Activated T-helper 1 cell treated with anti-CD3 and anti-CD28 coated beads, Interleukin-12 subunit alpha, Interleukin-12 subunit beta, Interleukin-2, Interleukin-4 antibody, amounts not matched to agents 30 ng/mL and 10 ng/mL and 1 ng/mL, durations not matched to agents 14 hours and 24 hours and 36 hours (primary cell): ENCODE results near the gene GSE1. TPM values are rescaled to one million over a fixed set of nuclear protein-coding genes. Genes with fewer than 3 reads are reported as not detected.

ENCODE experiments used
- DNase-seq: peaks from one replicate; pipeline ENCODE4 v3.0.0; 2021; ENCODE audit warnings: low spot score
- H3K27ac Mint-ChIP-seq: one replicate; pipeline ENCODE4 v1.8.0; 2021; ENCODE audit warnings: mild to moderate bottlenecking, mixed read lengths
- H3K27me3 Mint-ChIP-seq: one replicate; pipeline ENCODE4 v1.8.0; 2022; ENCODE audit warnings: mild to moderate bottlenecking, moderate library complexity, mixed read lengths; ENCODE audit not compliant: insufficient read depth
- H3K36me3 Mint-ChIP-seq: one replicate; pipeline ENCODE4 v1.8.0; 2021; ENCODE audit warnings: low read depth, mixed read lengths
- H3K4me1 Mint-ChIP-seq: one replicate; pipeline ENCODE4 v1.8.0; 2021; ENCODE audit warnings: low read depth, mixed read lengths
- H3K4me3 Mint-ChIP-seq: one replicate; pipeline ENCODE4 v1.8.0; 2021; ENCODE audit warnings: mild to moderate bottlenecking, moderate library complexity, mixed read lengths
- H3K9me3 Mint-ChIP-seq: one replicate; pipeline ENCODE4 v1.8.0; 2021; ENCODE audit warnings: mixed read lengths
- intact Hi-C: fragments of 100-400 bp; cut with micrococcal nuclease; formaldehyde crosslinking; loops from one replicate; pipeline ENCODE4 v1.15.1; 2024
- total RNA-seq: library from RNA; stranded (reverse); gene quantifications from 2 replicates; pipeline ENCODE4 v1.2.3, GENCODE V29; 2022

The GSE1 gene
- total RNA-seq, 1 donor from 2014 or later = 35.2 TPM

GRCh38 chr16:85696781-85697180 is 83.7 kb downstream of the GSE1 start:
- Mint-ChIP-seq H3K36me3 (no peaks in the 10 kb centered on the region), H3K9me3 (no peaks in the 10 kb centered on the region), H3K27me3 (peaks cover 9% of the 10 kb centered on the region), H3K4me1 (no peaks in the 10 kb centered on the region), H3K27ac (no peak overlapping the region), H3K4me3 (no peak overlapping the region)
- intact Hi-C loops = no loop called here
- no peak for DNase-seq

DNA sequence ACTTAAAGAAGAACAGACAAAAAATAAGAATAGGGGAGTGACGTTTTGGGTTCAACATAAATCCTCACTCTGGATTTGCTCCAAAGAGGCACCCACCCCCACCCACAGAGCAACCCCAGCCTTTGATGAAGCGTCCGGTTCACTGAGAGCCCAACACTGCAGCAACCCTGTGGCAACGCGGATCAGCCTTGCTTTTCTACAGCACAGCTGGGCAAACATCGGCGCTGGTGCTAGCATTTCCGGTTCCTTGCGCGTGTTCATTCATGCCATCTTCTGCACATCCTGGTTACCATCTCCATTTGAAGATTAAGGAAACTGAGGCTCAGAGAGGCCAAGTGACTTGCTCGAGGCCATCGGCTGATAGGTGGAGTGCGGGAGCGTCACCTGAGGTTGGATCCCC is 84.3 kb downstream of the GSE1 start:
- no peak for DNase-seq
- H3K4me3 Mint-ChIP-seq = no peak overlapping the region
- intact Hi-C loops = no loop called here
- no peaks in the 10 kb centered on the region for H3K4me1 Mint-ChIP-seq
- H3K36me3 Mint-ChIP-seq = no peaks in the 10 kb centered on the region
- no peaks in the 10 kb centered on the region for H3K9me3 Mint-ChIP-seq
- no peak overlapping the region for H3K27ac Mint-ChIP-seq
- peaks cover 10% of the 10 kb centered on the region for H3K27me3 Mint-ChIP-seq

DNA sequence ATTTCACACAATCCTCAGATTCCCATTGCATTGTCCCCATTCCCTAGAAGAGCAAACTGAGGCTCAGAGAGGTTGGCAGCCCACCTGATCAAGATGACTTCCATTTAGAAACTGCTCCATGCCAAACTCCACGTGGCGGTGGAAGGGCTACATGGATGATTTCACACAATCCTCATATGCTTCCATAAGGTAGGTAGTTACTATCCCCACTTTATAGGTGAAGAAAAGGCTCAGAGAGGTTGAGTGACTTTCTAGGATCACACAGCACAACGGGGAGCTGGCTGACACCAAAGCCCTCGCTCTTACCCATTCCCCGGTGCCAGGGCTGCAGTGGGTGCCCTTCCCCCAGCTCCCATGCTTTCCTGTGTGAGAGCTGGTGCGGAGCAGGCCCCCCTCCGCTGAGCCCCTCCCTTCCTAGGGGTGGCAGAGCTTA is 85.4 kb downstream of the GSE1 start:
- intact Hi-C loops = no loop called here
- Mint-ChIP-seq H3K27ac (no peak overlapping the region), H3K4me1 (no peaks in the 10 kb centered on the region), H3K36me3 (no peaks in the 10 kb centered on the region), H3K4me3 (no peak overlapping the region), H3K27me3 (peaks cover 14% of the 10 kb centered on the region), H3K9me3 (no peaks in the 10 kb centered on the region)
- no peak for DNase-seq

DNA sequence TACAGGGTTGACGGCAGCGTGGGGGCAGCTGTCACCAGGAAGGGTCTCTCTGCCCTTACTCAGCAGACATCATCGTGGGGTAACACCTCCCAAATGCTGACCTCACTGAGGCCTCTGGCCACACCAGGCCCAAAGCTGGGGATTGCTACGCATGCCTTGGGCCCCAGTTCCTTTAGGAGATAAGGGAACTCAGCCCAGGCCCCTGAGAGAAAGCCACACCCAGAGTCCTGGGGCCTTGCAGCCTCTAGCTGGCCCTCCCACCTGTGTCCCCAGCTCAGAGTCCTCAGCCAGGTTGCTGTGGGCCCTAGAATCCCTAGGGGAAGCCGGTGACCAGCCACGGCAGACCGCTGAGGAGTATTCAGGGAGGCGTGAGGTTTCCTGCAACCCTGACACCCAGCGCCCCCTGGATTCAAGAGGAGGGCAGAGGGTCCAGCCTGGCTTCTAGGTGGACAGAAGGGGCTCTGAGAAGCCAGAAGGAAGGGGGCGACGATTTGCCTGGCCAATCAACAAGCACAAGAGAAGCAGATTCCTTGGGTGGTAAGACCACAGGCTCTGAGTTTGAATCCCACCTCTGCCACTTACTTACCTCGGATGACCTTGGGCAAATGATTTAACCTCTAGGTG is 85.9 kb downstream of the GSE1 start:
- peaks cover 14% of the 10 kb centered on the region for H3K27me3 Mint-ChIP-seq
- intact Hi-C loops = no loop called here
- H3K27ac Mint-ChIP-seq = no peak overlapping the region
- no peaks in the 10 kb centered on the region for H3K4me1 Mint-ChIP-seq
- no peak overlapping the region for H3K4me3 Mint-ChIP-seq
- H3K36me3 Mint-ChIP-seq = no peaks in the 10 kb centered on the region
- no peaks in the 10 kb centered on the region for H3K9me3 Mint-ChIP-seq
- DNase-seq = no peak

DNA sequence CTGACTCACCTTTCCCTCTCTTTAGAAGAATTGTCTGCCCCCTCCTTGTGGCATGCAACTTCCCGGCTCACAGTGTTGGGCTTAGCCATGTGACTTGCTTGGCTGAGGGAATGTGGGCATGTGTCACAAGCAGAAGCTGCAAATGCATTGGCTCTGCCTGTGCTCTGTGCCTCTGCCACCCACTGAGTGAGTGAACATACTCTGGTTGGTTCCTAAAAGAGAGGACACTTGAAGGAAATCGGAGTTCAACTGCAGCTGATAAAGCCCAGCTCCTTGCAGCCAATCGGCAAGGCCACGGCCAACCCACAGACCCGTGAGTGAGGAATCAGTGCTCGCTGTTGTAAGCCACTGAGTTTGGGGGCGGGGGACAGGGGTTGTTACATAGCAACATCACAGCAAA is 86.5 kb downstream of the GSE1 start:
- peaks cover 12% of the 10 kb centered on the region for H3K27me3 Mint-ChIP-seq
- H3K36me3 Mint-ChIP-seq = no peaks in the 10 kb centered on the region
- no peaks in the 10 kb centered on the region for H3K9me3 Mint-ChIP-seq
- no peak for DNase-seq
- intact Hi-C loops = no loop called here
- no peaks in the 10 kb centered on the region for H3K4me1 Mint-ChIP-seq
- no peak overlapping the region for H3K27ac Mint-ChIP-seq
- no peak overlapping the region for H3K4me3 Mint-ChIP-seq

- Mint-ChIP-seq H3K4me3 (no peak overlapping the region), H3K36me3 (no peaks in the 10 kb centered on the region), H3K9me3 (no peaks in the 10 kb centered on the region), H3K27ac (no peak overlapping the region), H3K27me3 (peaks cover 5% of the 10 kb centered on the region), H3K4me1 (no peaks in the 10 kb centered on the region)
- no peak for DNase-seq
- intact Hi-C loops = no loop called here
Observed at GRCh38 chr16:85704011-85704410, 90.9 kb downstream of the GSE1 start.

GRCh38 chr16:85704900-85705846 is 92.1 kb downstream of the GSE1 start:
- Mint-ChIP-seq H3K36me3 (no peaks in the 10 kb centered on the region), H3K4me3 (no peak overlapping the region), H3K27ac (no peak overlapping the region), H3K9me3 (no peaks in the 10 kb centered on the region), H3K4me1 (no peaks in the 10 kb centered on the region), H3K27me3 (peaks cover 5% of the 10 kb centered on the region)
- DNase-seq = no peak
- intact Hi-C loops = no loop called here

GRCh38 chr16:85706449-85707034 is 93.4 kb downstream of the GSE1 start:
- Mint-ChIP-seq H3K36me3 (no peaks in the 10 kb centered on the region), H3K4me3 (no peak overlapping the region), H3K4me1 (no peaks in the 10 kb centered on the region), H3K27me3 (peaks cover 5% of the 10 kb centered on the region), H3K9me3 (no peaks in the 10 kb centered on the region), H3K27ac (no peak overlapping the region)
- intact Hi-C loops = no loop called here
- no peak for DNase-seq

- peaks cover 2% of the 10 kb centered on the region for H3K27me3 Mint-ChIP-seq
- no peaks in the 10 kb centered on the region for H3K4me1 Mint-ChIP-seq
- no peak overlapping the region for H3K4me3 Mint-ChIP-seq
- no peak overlapping the region for H3K27ac Mint-ChIP-seq
- no peak for DNase-seq
- peaks cover 5% of the 10 kb centered on the region for H3K9me3 Mint-ChIP-seq
- intact Hi-C loops = no loop called here
- no peaks in the 10 kb centered on the region for H3K36me3 Mint-ChIP-seq
Observed at GRCh38 chr16:85707528-85708095, 94.5 kb downstream of the GSE1 start.

GRCh38 chr16:85708338-85708737 is 95.2 kb downstream of the GSE1 start:
- Mint-ChIP-seq H3K4me1 (no peaks in the 10 kb centered on the region), H3K4me3 (no peak overlapping the region), H3K27me3 (no peaks in the 10 kb centered on the region), H3K27ac (no peak overlapping the region), H3K36me3 (no peaks in the 10 kb centered on the region), H3K9me3 (peaks cover 5% of the 10 kb centered on the region)
- intact Hi-C loops = no loop called here
- no peak for DNase-seq

- H3K9me3 Mint-ChIP-seq = peaks cover 5% of the 10 kb centered on the region
- no peak for DNase-seq
- no peaks in the 10 kb centered on the region for H3K36me3 Mint-ChIP-seq
- no peak overlapping the region for H3K4me3 Mint-ChIP-seq
- no peaks in the 10 kb centered on the region for H3K4me1 Mint-ChIP-seq
- H3K27me3 Mint-ChIP-seq = no peaks in the 10 kb centered on the region
- H3K27ac Mint-ChIP-seq = no peak overlapping the region
- intact Hi-C loops = loop anchor here (10.0 kb wide), 1 partner anchor 405 kb away; no protein-coding TSS in a partner anchor
Observed at GRCh38 chr16:85709766-85710585, 96.9 kb downstream of the GSE1 start.

DNA sequence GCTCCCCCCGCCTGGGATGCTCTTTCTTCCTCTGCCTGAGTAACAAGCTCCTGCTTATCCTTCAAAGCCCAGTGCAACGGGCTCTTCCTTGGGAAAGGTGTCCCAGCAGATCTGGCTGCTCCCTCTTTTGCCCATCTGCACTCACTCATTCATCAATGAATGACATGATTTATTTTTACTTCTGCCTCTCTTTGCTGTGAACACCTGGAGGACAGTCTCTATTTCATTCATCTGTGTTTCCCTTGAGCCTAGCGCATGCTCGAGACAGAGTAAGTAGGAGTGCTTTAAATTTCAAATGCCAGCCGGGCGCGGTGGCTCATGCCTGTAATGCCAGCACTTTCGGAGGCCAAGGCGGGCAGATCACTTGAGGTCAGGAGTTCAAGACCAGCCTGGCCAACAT is 97.6 kb downstream of the GSE1 start:
- H3K4me1 Mint-ChIP-seq = no peaks in the 10 kb centered on the region
- intact Hi-C loops = loop anchor here (10.0 kb wide), 1 partner anchor 406 kb away; no protein-coding TSS in a partner anchor
- H3K27me3 Mint-ChIP-seq = peaks cover 6% of the 10 kb centered on the region
- H3K36me3 Mint-ChIP-seq = no peaks in the 10 kb centered on the region
- no peak for DNase-seq
- no peak overlapping the region for H3K4me3 Mint-ChIP-seq
- peaks cover 5% of the 10 kb centered on the region for H3K9me3 Mint-ChIP-seq
- H3K27ac Mint-ChIP-seq = no peak overlapping the region
